Measurements from ENCODE around the gene CCDC83.

Gene CCDC83

DNA sequence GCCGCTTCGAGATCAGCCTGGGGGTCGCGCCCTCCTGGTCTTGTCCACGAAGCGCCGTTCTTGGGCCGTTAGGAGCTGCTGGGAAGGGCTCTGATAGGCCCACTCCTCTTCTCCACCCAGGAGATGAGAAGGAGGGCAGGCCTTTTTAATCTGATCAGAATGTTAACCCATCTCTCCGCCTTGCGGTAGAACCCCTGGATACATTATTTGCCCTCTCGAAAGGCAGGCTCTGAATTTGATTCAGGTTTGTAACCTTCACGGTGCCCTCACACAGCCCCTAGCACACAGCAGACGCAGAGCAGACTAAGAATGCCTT, at the start of gene CCDC83:
Gene CCDC83, plus strand, starts transcription at position 43 of the 316 bp plus-strand sequence. CDS start 9,741 bp downstream, outside the sequence.
- DNase-seq (ENCODE audit: low read depth in 2 of 2), result no peak

- DNase-seq (ENCODE audit: low read depth in 2 of 2), result no peak
These were observed 49.8 kb upstream of the CCDC83 start for GRCh38 chr11:85805387-85805786.

DNA sequence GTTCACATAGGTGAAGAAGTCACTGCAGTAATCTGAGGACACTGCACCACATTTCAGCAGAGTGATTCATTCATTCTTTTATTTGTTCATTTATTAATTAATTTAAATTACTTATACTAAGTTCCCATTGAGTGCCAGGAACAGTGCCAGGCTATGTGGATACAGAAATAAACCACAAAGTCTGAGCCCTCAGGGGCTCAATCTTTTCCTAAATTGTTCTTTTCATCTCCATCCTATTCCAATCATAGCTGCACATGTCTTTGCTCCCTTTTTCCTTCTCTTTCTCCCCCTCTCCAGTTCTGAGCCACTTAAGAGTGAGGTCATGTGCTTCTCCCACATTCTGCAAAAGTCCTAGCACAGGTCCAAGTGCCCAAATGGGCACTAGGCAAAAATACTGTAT, 49.2 kb upstream of the CCDC83 start:
- DNase-seq (ENCODE audit: low read depth in 2 of 2), result no peak

- DNase-seq (ENCODE audit: low read depth in 2 of 2), result no peak
These were observed 48.3 kb upstream of the CCDC83 start for GRCh38 chr11:85806876-85807275.

- no peak for DNase-seq (ENCODE audit: low read depth in 2 of 2)
These were observed 46.0 kb upstream of the CCDC83 start for GRCh38 chr11:85809191-85809590.

DNA sequence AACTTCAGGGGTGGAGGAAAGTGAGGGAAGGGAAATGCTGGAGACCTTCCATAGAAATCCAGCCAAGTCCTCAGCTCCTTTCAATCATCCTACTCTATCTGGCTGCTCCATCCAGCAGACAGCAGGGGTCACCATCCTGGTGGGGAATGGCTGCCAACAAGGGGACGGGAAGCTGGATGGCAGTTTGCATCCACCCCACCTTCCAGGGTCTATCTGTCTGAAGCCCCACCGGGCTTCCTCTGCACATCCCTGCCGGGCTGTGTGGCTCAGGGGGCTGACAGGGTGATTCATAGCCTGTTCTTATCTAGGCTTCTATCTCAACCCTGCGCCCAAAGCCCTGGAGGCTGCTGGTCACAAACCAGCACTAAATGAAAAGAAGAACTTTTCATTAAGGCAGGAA, 45.3 kb upstream of the CCDC83 start:
- no peak for DNase-seq (ENCODE audit: low read depth in 2 of 2)

GRCh38 chr11:85810521-85810870, 44.7 kb upstream of the CCDC83 start:
- no peak for DNase-seq (ENCODE audit: low read depth in 2 of 2)

- DNase-seq (ENCODE audit: low read depth in 2 of 2), result peak; percentile 36 to 77
These were observed 44.1 kb upstream of the CCDC83 start, which contains the start of gene SYTL2 for GRCh38 chr11:85810871-85811611. SYTL2 (minus strand) TSS chr11:85811141; CDS start chr11:85757725, 53,416 bp downstream.

- no peak for DNase-seq (ENCODE audit: low read depth in 2 of 2)
These were observed 43.6 kb upstream of the CCDC83 start for GRCh38 chr11:85811624-85812023.

GRCh38 chr11:85813721-85814120, 41.5 kb upstream of the CCDC83 start:
- no peak for DNase-seq (ENCODE audit: low read depth in 2 of 2)

- no peak for DNase-seq (ENCODE audit: low read depth in 2 of 2)
These were observed 39.8 kb upstream of the CCDC83 start for GRCh38 chr11:85815186-85815931.

GRCh38 chr11:85819441-85819840, 35.7 kb upstream of the CCDC83 start:
- no peak for DNase-seq (ENCODE audit: low read depth in 2 of 2)

- DNase-seq (ENCODE audit: low read depth in 2 of 2), result no peak
These were observed 33.5 kb upstream of the CCDC83 start for GRCh38 chr11:85821636-85822035.

DNA sequence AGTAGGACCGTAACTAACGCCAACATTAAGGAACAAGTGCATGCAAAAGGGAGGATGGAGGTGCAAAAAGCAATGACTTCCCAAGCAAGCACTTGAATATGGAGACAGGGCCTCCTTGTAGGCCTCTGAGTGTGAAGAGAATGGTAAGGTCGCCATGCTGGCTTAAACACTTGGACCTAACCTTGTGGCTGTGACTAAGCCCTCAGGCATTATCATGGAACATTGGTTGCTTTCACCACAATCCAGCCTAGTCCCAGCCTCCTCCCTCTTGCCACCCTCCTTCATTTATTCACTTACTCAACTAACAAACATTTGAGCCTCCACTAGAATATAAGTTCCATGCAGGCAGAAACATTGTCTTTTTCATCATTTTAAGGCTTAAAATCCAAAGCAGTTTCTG, 32.4 kb upstream of the CCDC83 start:
- DNase-seq (ENCODE audit: low read depth in 2 of 2), result no peak

- DNase-seq (ENCODE audit: low read depth in 2 of 2), result peak in 1 of 2 donors; percentile 38
These were observed 31.4 kb upstream of the CCDC83 start for GRCh38 chr11:85823816-85824215.

GRCh38 chr11:85825616-85826015, 29.6 kb upstream of the CCDC83 start:
- DNase-seq (ENCODE audit: low read depth in 2 of 2), result no peak

GRCh38 chr11:85826116-85826855, 28.9 kb upstream of the CCDC83 start:
- DNase-seq (ENCODE audit: low read depth in 2 of 2), result no peak

DNA sequence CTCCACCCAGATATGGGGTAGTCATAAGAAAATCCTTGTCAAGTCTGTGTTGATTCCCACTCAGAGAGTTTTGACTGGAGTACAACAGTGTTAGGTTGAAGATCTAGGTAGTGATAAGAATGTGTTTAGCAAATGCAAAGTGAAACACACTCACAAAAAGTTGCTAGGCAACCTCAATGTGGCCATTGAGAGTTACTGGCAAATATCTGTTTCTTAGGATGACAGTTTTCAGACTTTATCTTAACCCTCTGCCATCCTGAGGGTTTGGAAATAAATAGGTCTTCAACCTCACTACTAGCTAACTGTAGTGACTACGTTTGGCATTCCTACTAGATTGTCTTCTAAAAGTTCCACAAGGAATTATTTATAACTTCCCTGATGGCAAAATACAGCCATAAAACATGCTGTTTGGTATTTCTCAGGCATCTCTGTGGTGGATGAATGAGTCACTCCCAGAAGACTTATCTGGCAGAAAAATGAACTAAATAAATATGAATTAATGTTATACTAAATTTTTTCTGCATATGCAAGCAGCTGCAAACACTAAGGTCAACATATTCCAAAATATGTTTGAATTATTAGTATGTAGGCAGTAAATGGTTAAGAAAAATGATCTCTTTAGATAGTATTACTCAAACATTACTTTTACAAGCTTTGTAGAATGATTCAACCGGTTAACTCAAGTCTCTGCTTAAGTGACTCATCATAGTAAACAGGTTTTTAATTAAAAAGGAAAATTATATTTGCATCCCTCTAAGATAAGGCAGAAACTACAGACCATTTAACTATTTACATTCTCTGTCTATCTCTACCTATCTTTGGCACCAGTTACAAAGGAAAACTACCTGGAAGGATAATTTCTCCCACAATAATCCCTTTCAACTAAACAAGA, 27.2 kb upstream of the CCDC83 start:
- DNase-seq (ENCODE audit: low read depth in 2 of 2), result no peak

DNA sequence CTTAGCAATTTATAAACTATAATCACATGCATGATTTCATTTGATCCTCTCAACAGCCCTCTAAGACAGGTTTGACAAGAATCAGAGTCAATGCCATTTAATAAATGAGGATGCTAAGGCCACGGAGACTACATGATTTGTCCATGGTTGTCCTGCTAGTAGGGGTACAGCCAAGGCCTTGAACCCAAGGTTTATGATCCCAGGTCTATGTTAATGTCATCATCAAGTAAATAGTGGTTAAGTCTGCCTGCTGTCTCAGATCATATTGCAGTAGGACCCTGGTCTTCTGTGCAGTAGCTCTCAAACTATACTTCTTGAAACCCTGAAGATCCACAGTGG, 26.6 kb upstream of the CCDC83 start:
- DNase-seq (ENCODE audit: low read depth in 2 of 2), result no peak

- no peak for DNase-seq (ENCODE audit: low read depth in 2 of 2)
These were observed 26.0 kb upstream of the CCDC83 start for GRCh38 chr11:85829172-85829571.

- no peak for DNase-seq (ENCODE audit: low read depth in 2 of 2)
These were observed 24.1 kb upstream of the CCDC83 start for GRCh38 chr11:85831050-85831449.

GRCh38 chr11:85835263-85835662, 19.9 kb upstream of the CCDC83 start:
- no peak for DNase-seq (ENCODE audit: low read depth in 2 of 2)

Data from stimulated activated CD8-positive, alpha-beta memory T cell treated with anti-CD3 and anti-CD28 coated beads, Interleukin-7, amount 100 ng/mL, for 4 hours (primary cell).